ENCODE measurements around the gene CFAP20DC. TPM values are rescaled to one million over a fixed set of nuclear protein-coding genes. Genes with fewer than 3 reads are reported as not detected.

CFAP20DC gene
- total and polyA plus RNA-seq, 2 of the 13 experiments (the other 11 are each of a cell fraction or from before 2014, with no cell fraction given) = not detected

DNA sequence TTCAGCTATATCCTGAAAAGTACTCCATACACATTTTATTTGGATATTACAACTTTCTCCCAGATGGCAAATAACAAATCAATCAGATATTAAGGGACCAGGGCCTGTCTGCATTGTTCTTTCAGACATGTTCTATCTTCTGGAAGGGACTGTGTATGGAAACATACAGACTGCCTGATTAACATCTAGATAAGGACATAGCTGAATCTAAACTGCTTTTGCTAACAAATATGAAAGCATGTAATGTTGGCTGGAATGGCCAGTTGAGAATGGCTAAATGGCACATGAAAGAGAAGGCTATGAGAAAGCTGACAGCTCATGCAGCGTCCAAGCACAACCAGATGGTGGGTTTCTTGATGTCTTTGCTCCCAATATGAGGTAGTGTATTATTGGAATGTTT lies 149.4 kb downstream of the CFAP20DC start:
- TF ChIP-seq ZNF558 (CRISPR knock-in tag; IDR thresholded peaks at IDR 0.05; ENCODE audit: borderline replicate concordance) (no peak), ZNF782 (CRISPR knock-in tag; IDR thresholded peaks at IDR 0.05; ENCODE audit: borderline replicate concordance) (no peak), ZFP36 (IDR thresholded peaks at IDR 0.05; ENCODE audit: borderline replicate concordance, low read depth, low read length, partially characterized antibody) (no peak), SALL2 (CRISPR knock-in tag; IDR thresholded peaks at IDR 0.05) (no peak), MAFK (conservative IDR thresholded peaks at IDR 0.05 in 1 of 2, IDR thresholded peaks at IDR 0.05 in 1 of 2; ENCODE audit: low read length in 2 of 2) (no peak), ZNF207 (IDR thresholded peaks at IDR 0.05; ENCODE audit: borderline replicate concordance) (no peak), SMARCC2 (IDR thresholded peaks at IDR 0.05) (no peak), SOX5 (CRISPR knock-in tag; IDR thresholded peaks at IDR 0.05; ENCODE audit: borderline replicate concordance) (no peak), ZNF788 (CRISPR knock-in tag; IDR thresholded peaks at IDR 0.05; ENCODE audit: borderline replicate concordance) (no peak), RARG (CRISPR knock-in tag; IDR thresholded peaks at IDR 0.05; ENCODE audit: low read depth) (no peak), NCOR1 (IDR thresholded peaks at IDR 0.05; ENCODE audit: borderline replicate concordance, low read length) (no peak), REXO4 (CRISPR knock-in tag; IDR thresholded peaks at IDR 0.05; ENCODE audit: borderline replicate concordance) (no peak), FOXK2 (IDR thresholded peaks at IDR 0.05) (no peak)
- TF ChIP-seq, protein P1, sequence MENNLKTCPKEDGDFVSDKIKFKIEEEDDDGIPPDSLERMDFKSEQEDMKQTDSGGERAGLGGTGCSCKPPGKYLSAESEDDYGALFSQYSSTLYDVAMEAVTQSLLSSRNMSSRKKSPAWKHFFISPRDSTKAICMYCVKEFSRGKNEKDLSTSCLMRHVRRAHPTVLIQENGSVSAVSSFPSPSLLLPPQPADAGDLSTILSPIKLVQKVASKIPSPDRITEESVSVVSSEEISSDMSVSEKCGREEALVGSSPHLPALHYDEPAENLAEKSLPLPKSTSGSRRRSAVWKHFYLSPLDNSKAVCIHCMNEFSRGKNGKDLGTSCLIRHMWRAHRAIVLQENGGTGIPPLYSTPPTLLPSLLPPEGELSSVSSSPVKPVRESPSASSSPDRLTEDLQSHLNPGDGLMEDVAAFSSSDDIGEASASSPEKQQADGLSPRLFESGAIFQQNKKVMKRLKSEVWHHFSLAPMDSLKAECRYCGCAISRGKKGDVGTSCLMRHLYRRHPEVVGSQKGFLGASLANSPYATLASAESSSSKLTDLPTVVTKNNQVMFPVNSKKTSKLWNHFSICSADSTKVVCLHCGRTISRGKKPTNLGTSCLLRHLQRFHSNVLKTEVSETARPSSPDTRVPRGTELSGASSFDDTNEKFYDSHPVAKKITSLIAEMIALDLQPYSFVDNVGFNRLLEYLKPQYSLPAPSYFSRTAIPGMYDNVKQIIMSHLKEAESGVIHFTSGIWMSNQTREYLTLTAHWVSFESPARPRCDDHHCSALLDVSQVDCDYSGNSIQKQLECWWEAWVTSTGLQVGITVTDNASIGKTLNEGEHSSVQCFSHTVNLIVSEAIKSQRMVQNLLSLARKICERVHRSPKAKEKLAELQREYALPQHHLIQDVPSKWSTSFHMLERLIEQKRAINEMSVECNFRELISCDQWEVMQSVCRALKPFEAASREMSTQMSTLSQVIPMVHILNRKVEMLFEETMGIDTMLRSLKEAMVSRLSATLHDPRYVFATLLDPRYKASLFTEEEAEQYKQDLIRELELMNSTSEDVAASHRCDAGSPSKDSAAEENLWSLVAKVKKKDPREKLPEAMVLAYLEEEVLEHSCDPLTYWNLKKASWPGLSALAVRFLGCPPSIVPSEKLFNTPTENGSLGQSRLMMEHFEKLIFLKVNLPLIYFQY (CRISPR knock-in tag; IDR thresholded peaks at IDR 0.05; ENCODE audit: borderline replicate concordance) = no peak
- TF ChIP-seq, protein P2, sequence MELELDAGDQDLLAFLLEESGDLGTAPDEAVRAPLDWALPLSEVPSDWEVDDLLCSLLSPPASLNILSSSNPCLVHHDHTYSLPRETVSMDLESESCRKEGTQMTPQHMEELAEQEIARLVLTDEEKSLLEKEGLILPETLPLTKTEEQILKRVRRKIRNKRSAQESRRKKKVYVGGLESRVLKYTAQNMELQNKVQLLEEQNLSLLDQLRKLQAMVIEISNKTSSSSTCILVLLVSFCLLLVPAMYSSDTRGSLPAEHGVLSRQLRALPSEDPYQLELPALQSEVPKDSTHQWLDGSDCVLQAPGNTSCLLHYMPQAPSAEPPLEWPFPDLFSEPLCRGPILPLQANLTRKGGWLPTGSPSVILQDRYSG (CRISPR knock-in tag; IDR thresholded peaks at IDR 0.05) = no peak
- TF ChIP-seq, protein P3, sequence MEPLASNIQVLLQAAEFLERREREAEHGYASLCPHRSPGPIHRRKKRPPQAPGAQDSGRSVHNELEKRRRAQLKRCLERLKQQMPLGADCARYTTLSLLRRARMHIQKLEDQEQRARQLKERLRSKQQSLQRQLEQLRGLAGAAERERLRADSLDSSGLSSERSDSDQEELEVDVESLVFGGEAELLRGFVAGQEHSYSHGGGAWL (CRISPR knock-in tag; IDR thresholded peaks at IDR 0.05) = no peak
- TF ChIP-seq, protein P4, sequence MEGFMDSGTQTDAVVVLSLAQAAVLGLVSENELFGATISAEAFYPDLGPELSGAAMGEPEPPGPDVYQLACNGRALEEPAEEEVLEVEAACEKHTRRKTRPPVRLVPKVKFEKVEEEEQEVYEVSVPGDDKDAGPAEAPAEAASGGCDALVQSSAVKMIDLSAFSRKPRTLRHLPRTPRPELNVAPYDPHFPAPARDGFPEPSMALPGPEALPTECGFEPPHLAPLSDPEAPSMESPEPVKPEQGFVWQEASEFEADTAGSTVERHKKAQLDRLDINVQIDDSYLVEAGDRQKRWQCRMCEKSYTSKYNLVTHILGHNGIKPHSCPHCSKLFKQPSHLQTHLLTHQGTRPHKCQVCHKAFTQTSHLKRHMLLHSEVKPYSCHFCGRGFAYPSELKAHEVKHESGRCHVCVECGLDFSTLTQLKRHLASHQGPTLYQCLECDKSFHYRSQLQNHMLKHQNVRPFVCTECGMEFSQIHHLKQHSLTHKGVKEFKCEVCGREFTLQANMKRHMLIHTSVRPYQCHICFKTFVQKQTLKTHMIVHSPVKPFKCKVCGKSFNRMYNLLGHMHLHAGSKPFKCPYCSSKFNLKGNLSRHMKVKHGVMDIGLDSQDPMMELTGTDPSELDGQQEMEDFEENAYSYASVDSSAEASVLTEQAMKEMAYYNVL (CRISPR knock-in tag; IDR thresholded peaks at IDR 0.05; ENCODE audit: borderline replicate concordance) = no peak
- Histone ChIP-seq H3K9ac (ENCODE audit: insufficient read depth, low read depth, low read length) (no peak overlapping the region), H3K4me3 (replicated peaks in 1 of 3; ENCODE audit: insufficient read depth in 1 of 3, low read depth in 2 of 3, low read length in 3 of 3) (no peak overlapping the region), H3K27me3 (ENCODE audit: control insufficient read depth in 1 of 2, insufficient read depth in 2 of 2, low read length in 2 of 2) (no peaks in the 10 kb centered on the region), H3K4me2 (ENCODE audit: low read depth, low read length) (no peak overlapping the region), H4K20me1 (ENCODE audit: insufficient read depth, low read length) (no peaks in the 10 kb centered on the region), H3K4me1 (ENCODE audit: insufficient read depth, low read length) (no peaks in the 10 kb centered on the region), H3K9me3 (ENCODE audit: low read length) (no peaks in the 10 kb centered on the region), H3K27ac (ENCODE audit: extremely low read length, insufficient read depth, low read length) (no peak overlapping the region), H3K79me2 (ENCODE audit: insufficient read depth, low read length) (no peaks in the 10 kb centered on the region), H3K36me3 (replicated peaks in 1 of 2; ENCODE audit: control insufficient read depth in 1 of 2, insufficient read depth in 2 of 2, low read length in 2 of 2) (no peaks in the 10 kb centered on the region), H2AFZ (ENCODE audit: low read length) (no peak overlapping the region)
- in situ Hi-C loops (cut with HindIII; ENCODE audit: extremely low pct_ligation_motif_present, low pct_unique_long_range_greater_than_20kb) (no loop called here), intact Hi-C loops (cut with micrococcal nuclease; ENCODE audit: unreplicated experiment) (no loop called here)
- ChIA-PET CTCF (ENCODE audit: low intra/inter-chr PET ratio, low total read pairs) (no interaction called here), POLR2A (no interaction called here)
- WGBS (ENCODE audit: low lambda C conversion rate) = 0% methylated on average over 1 of the region's 1 CpG
- no peak for ATAC-seq
- no peak for FAIRE-seq
- DNase-seq (ENCODE audit: low spot score) = no peak
- no TSS peak for BruUV-seq (replicated peaks)

Measured in HepG2 (cell line).